Central memory CD8-positive, alpha-beta T cell (primary cell): ENCODE measurements around the gene ADGB.
A peak's percentile ranks its signal among the peaks of the same experiment; 100 is the strongest.
"Not testable (repeated sequence)": the region's sequence is repeated elsewhere in the genome, so short reads cannot be mapped to it uniquely, and the experiment has no call there.

Source experiments
- ATAC-seq: fragments of 150-1000 bp; cut with Tn5 transposase; replicated peaks from 2 replicates; pipeline ENCODE4 v1.10.0; 2022; ENCODE audit warnings: mild to moderate bottlenecking, moderate FRiP score, moderate number of reproducible peaks; ENCODE audit not compliant: poor library complexity, severe bottlenecking; ENCODE audit errors: extremely low read depth
- DNase-seq, 2 donors: peaks; one replicate each; pipeline ENCODE4 v3.0.0; 2021; ENCODE audit warnings: low spot score in 2 of 2
- H3K27ac Mint-ChIP-seq: one replicate; pipeline ENCODE4 v1.8.0; 2022; ENCODE audit warnings: low read depth, mild to moderate bottlenecking, moderate library complexity, mixed read lengths
- H3K27me3 Mint-ChIP-seq: one replicate; pipeline ENCODE4 v1.8.0; 2022; ENCODE audit warnings: mixed read lengths
- H3K36me3 Mint-ChIP-seq: one replicate; pipeline ENCODE4 v1.8.0; 2022; ENCODE audit warnings: mild to moderate bottlenecking, moderate library complexity, mixed read lengths; ENCODE audit not compliant: insufficient read depth
- H3K4me1 Mint-ChIP-seq: one replicate; pipeline ENCODE4 v1.8.0; 2022; ENCODE audit warnings: mixed read lengths
- H3K4me3 Mint-ChIP-seq: one replicate; pipeline ENCODE4 v1.8.0; 2022; ENCODE audit warnings: mild to moderate bottlenecking, moderate library complexity, mixed read lengths
- H3K9me3 Mint-ChIP-seq: one replicate; pipeline ENCODE4 v1.8.0; 2022; ENCODE audit warnings: mixed read lengths

Gene ADGB

DNA sequence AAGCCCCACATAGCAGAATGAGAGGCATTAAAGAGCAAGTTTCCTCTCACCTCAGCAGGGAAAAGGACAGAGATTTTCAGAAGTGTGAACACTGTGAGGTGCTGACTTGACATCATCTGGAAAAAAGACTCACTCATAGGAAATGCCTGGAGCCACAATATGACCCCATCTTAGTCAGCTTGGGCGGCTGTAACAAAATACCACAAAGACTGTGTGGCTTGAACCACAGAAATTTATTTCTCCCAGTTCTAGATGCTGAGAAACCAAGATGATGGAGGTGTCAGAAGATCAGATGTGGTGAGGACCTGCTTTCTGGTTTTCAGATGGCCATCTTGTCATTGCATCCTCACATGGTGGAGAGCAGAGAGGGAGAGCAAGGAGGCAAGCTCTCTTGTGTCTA is 253.1 kb downstream of the ADGB start:
- Mint-ChIP-seq H3K4me1 (no peaks in the 10 kb centered on the region), H3K9me3 (no peaks in the 10 kb centered on the region), H3K36me3 (no peaks in the 10 kb centered on the region), H3K27ac (no peak overlapping the region), H3K27me3 (peaks cover 20% of the 10 kb centered on the region), H3K4me3 (no peak overlapping the region)
- ATAC-seq (no peak), DNase-seq (no peak)

DNA sequence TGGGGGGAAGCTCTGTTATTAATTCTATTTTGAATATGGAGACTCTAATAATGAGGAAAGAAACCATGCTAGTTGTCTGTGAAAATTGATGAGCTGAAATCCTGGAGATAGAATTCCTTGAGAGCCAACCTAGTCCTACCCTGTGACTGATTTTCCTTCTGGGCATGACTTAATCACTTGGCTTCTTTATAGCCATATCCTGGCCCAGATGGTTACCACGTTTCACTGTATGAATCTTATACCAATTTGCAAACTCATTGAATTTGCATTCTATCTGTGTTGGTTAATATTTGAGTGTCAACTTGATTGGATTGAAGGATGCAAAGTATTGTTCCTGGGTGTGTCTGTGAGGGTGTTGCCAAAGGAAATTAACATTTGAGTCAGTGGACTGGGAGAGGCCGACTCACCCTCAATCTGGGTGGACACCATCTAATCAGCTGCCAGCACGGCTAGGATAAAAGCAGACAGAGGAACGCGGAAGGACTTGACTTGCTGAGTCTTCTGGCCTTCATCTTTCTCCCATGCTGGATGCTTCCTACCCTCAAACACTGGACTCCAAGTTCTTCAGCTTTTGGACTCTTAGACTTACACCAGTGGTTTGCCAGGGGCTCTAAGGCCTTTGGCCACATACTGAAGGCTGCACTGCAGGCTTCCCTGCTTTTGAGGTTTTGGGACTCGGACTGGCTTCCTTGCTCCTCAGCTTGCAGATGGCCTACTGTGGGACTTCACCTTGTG is 255.9 kb downstream of the ADGB start:
- not testable (repeated sequence) for ATAC-seq, H3K9me3 Mint-ChIP-seq, H3K36me3 Mint-ChIP-seq, H3K4me1 Mint-ChIP-seq, DNase-seq, H3K4me3 Mint-ChIP-seq, H3K27ac Mint-ChIP-seq
- peaks cover 21% of the 10 kb centered on the region for H3K27me3 Mint-ChIP-seq

DNA sequence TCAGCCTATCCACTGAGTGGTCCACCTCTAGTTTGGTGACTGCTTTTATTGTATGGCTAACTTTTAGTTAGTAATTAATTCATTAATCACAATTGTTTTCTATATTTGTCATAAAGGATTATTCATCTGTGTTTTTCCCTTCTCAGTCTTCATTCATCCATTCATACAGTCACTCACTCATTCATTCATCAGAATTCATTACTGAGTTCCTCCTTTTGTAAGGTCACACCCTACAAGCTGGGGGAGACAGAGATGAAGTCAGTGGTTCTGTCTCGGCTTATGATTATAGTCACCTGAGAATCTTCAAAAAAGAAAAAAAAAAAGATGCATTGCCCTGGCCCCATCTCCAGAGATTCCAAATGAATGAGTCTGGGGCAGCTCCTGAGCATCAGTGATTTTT is 257.1 kb downstream of the ADGB start:
- Mint-ChIP-seq H3K36me3 (no peaks in the 10 kb centered on the region), H3K4me3 (no peak overlapping the region), H3K27ac (no peak overlapping the region), H3K9me3 (no peaks in the 10 kb centered on the region), H3K27me3 (peaks cover 11% of the 10 kb centered on the region), H3K4me1 (no peaks in the 10 kb centered on the region)
- DNase-seq (no peak), ATAC-seq (no peak)

DNA sequence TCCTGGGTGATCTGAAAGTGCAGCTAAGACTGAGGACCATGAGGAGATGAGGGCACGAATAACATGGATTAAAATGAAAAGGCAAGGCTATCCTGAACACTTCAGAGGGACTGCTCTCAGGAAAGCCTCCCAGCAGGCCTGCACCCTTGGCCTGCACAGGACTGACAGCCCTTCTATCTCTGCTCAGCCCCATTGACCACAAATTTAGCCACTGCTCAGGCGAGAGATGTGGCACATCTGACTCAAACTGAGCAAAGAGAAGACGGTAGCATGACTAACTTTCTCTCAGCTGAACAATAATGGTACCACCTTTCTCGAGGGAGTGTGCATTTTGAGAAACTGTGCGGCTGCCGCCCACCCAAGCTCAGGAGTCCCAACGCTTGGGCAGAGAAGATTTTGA is 257.5 kb downstream of the ADGB start:
- no peak for ATAC-seq
- no peak overlapping the region for H3K4me3 Mint-ChIP-seq

DNA sequence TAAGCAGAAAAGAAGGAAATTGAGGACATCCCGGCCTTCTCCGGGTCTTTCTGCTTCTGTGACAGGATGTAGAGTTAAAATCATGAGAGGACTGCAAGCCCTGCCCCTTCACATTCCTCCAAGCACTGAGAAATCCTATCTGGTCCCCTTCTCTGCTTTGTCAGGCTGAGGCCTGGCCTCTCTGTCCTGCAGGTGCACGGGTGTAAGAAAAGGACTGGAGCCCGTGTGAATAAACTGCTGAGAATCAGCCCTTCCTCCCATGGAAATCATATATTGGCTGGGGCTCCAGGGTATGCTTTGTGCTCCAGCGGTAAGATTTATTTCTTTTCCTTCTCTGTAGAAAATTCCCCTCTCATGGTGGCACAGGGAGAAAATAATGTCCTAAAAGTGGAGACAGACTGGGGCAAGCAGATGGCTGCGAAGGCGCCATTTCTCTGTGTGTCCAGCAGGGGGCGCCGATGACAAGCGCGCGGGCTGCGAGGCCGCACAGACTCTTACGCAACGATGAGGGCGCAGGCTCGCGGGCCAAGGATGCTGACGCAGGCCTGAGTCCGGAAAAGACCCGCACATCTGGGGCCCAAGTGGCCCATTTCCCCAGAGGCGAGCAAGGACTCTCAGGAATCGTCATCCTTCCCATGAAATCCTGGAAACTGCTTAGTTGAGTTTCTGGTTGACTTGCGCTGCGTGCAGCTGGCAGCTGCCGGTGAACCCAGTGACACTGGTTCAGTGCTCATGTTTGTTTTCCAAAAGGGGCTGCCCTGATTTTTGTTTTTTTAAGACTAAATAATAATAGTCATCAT is 258.6 kb downstream of the ADGB start:
- peak; percentile 61 for ATAC-seq
- H3K4me3 Mint-ChIP-seq = peak overlapping the region; percentile 48
- H3K9me3 Mint-ChIP-seq = no peaks in the 10 kb centered on the region
- DNase-seq = peak; percentile 47 to 53
- peaks cover 11% of the 10 kb centered on the region for H3K27me3 Mint-ChIP-seq
- no peaks in the 10 kb centered on the region for H3K36me3 Mint-ChIP-seq
- H3K4me1 Mint-ChIP-seq = no peaks in the 10 kb centered on the region
- H3K27ac Mint-ChIP-seq = no peak overlapping the region

More for the DNA sequence above, 257.5 kb downstream of the ADGB start:
- Mint-ChIP-seq H3K27ac (no peak overlapping the region), H3K9me3 (no peaks in the 10 kb centered on the region), H3K27me3 (peaks cover 11% of the 10 kb centered on the region), H3K36me3 (no peaks in the 10 kb centered on the region), H3K4me1 (no peaks in the 10 kb centered on the region)
- no peak for DNase-seq

DNA sequence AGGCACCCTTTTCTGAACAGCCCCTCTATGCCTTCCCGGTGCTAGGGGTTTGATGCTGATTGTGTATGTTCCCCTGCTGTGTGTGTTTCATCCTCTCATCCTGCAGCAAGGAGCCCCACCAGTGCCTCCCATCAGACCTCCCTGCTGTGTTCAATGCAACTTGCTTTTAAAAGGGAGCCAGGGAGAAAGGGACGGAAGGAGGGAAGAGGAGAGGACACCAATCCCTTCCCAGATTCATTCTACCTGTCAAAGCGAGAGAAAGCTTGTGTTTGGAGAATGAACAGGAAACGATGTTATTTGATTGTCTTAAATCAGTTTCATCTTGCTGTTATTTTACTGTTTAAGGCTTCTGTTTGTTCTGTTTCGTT is 259.2 kb downstream of the ADGB start:
- no peaks in the 10 kb centered on the region for H3K36me3 Mint-ChIP-seq
- no peaks in the 10 kb centered on the region for H3K9me3 Mint-ChIP-seq
- DNase-seq (no peak), ATAC-seq (no peak)
- H3K27me3 Mint-ChIP-seq = peaks cover 11% of the 10 kb centered on the region
- H3K4me3 Mint-ChIP-seq = peak overlapping the region; percentile 48
- peak overlapping the region; percentile 25 for H3K27ac Mint-ChIP-seq
- H3K4me1 Mint-ChIP-seq = no peaks in the 10 kb centered on the region

DNA sequence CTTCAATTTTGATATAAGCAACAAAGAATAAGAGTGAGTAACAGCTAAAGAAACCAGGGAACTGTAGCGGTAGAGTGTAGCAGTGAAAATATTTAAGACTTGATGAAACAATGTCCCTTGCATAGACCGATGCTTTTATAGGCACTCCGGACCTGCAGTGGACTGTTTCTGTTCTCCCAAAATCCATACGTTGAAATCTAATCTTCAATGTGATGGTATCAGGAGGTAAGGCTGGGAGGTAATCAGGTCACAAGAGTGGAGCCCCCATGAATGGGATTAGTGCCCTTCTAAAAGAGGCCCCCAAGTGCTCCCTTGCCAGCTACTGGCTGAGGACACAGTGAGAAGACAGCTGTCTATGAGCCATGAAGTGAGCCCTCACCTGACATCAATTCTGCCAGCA is 260.4 kb downstream of the ADGB start:
- no peak for ATAC-seq
- no peaks in the 10 kb centered on the region for H3K9me3 Mint-ChIP-seq
- H3K27ac Mint-ChIP-seq = no peak overlapping the region
- no peak overlapping the region for H3K4me3 Mint-ChIP-seq
- H3K27me3 Mint-ChIP-seq = peaks cover 11% of the 10 kb centered on the region
- DNase-seq = no peak
- no peaks in the 10 kb centered on the region for H3K36me3 Mint-ChIP-seq
- no peaks in the 10 kb centered on the region for H3K4me1 Mint-ChIP-seq

DNA sequence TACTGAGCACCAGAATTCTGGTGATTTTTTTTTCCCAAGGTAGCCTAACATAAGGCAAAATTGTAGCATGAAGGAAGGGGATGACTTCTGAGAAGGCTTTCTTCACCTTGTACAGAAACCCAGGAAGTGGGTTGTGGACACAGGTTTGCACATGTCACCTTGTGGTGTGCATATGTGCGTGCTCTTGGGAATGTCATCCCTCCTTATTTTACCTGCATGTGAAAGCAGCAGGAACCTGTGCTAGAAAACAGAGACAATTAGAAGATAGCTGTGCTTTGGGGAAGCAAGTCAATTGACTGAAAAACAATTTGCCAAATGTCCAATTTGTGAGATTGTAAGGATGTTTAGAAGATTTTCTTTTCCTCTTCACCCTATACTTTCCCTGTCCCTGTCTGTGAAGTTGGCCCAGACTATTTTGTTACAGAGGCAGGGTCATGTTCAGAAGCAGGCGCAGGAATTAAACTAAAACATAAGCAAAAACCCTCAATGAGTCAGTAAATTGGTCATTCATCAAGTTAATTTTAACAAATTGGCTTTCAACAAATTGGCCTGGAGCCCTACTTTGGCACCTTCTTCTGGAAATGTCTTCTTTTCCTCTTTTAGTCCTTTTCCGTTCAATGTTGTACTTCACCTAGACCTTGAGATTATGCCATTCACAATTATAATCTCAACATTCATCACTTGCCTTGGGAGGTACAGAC is 261.2 kb downstream of the ADGB start:
- no peak for DNase-seq
- H3K9me3 Mint-ChIP-seq = no peaks in the 10 kb centered on the region
- no peaks in the 10 kb centered on the region for H3K4me1 Mint-ChIP-seq

DNA sequence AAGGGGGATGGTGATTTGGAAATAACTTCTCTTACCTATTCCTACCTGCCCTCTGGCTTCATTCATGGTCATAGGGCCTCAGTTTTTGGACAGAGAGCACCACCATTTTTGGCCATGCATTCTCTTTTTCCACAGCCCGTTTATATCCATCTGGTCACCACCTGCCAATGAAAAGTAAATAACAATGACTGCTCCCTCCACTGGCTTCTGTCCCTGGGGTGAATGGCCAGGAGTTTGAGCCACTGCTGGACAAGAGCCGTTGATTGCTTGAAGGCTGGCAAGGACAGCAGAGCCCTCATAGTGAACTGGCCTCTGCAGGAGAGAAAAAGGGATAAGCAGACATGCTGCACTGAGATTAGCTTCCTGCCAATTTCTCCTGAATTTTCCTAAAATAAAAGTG is 261.8 kb downstream of the ADGB start:
- Mint-ChIP-seq H3K27me3 (peaks cover 11% of the 10 kb centered on the region), H3K4me1 (no peaks in the 10 kb centered on the region), H3K27ac (no peak overlapping the region), H3K9me3 (no peaks in the 10 kb centered on the region), H3K36me3 (no peaks in the 10 kb centered on the region), H3K4me3 (no peak overlapping the region)
- ATAC-seq = no peak
- no peak for DNase-seq

More for the DNA sequence above, 261.2 kb downstream of the ADGB start:
- no peak overlapping the region for H3K27ac Mint-ChIP-seq
- no peaks in the 10 kb centered on the region for H3K36me3 Mint-ChIP-seq
- H3K4me3 Mint-ChIP-seq = no peak overlapping the region
- peaks cover 11% of the 10 kb centered on the region for H3K27me3 Mint-ChIP-seq
- ATAC-seq = no peak

DNA sequence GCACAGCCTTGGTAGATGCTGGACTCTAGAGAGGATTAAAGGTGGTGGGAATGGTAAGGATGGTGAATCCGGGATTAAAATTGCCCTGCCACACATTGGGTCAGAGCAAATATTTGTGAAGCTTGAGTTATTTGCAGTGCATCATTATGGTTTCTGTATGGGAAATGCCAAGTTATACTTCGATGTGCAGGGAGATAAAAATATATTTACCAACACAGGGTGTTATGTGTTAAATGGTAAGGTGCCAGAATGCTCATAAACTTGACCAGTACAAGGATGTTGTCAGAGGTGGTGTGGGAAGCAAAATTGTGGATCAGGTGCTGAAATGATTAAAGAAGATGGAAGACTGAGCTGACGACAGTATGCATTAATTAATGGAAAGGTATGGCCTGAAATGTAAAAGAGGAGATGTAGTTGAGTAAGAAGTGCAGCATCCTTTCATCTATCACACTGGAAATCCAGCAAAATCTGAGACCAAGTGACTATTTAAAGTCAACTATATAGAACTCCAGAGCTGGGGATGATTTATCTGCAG is 262.3 kb downstream of the ADGB start:
- Mint-ChIP-seq H3K9me3 (no peaks in the 10 kb centered on the region), H3K4me1 (no peaks in the 10 kb centered on the region), H3K27me3 (peaks cover 11% of the 10 kb centered on the region), H3K36me3 (no peaks in the 10 kb centered on the region), H3K27ac (no peak overlapping the region), H3K4me3 (no peak overlapping the region)
- DNase-seq (no peak), ATAC-seq (no peak)

DNA sequence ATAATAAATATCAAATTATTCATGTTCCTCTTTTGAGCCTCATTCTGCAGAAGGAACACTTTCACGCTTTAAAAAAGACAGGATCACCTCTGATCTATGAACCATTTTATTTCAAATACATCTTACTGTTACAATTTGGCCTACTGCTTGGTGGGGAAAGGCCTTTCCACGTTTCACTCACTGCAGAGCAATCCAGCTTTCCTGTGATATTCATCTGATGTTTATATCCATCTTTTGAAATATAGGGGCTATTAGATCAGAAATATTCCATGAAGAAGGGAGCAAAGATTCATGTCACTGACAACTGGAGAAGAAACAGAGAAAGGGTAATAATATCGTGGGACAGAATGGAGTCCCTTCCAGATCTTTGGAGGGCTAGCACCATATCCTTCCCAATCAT is 262.9 kb downstream of the ADGB start:
- Mint-ChIP-seq H3K4me3 (no peak overlapping the region), H3K27me3 (peaks cover 11% of the 10 kb centered on the region), H3K4me1 (no peaks in the 10 kb centered on the region), H3K9me3 (no peaks in the 10 kb centered on the region), H3K36me3 (no peaks in the 10 kb centered on the region), H3K27ac (no peak overlapping the region)
- DNase-seq = no peak
- ATAC-seq = no peak

DNA sequence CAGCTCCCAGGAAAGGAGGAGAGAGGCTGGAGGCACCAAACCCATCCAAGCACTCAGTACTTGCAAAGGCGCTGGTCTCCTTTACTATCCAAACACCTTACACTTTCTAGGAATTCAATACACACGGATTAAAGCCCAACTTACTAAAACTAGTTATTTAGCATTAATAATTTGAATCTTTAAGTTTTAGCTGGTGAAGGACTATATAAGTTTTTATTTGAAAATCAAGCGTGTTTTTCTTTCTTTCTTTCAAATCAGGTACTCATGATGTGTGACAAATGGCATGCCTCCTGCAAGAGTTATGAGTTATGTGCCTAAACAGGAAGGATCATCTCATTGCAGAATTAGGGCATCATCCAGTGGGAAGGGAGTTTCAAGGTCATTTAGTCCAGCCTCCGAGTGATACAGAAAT is 263.7 kb downstream of the ADGB start:
- Mint-ChIP-seq H3K36me3 (no peaks in the 10 kb centered on the region), H3K9me3 (no peaks in the 10 kb centered on the region), H3K4me3 (no peak overlapping the region), H3K4me1 (no peaks in the 10 kb centered on the region), H3K27ac (no peak overlapping the region), H3K27me3 (peaks cover 5% of the 10 kb centered on the region)
- no peak for DNase-seq
- no peak for ATAC-seq
